Stimulated activated naive CD4-positive, alpha-beta T cell treated with Interleukin-2 at 50 U/mL for 16 hours (primary cell): ENCODE data around the gene EPHB1.

ENCODE experiments used
- DNase-seq: peaks from one replicate; lab custom pipeline; 2025; lab: John Stamatoyannopoulos, UW

EPHB1 gene

DNA sequence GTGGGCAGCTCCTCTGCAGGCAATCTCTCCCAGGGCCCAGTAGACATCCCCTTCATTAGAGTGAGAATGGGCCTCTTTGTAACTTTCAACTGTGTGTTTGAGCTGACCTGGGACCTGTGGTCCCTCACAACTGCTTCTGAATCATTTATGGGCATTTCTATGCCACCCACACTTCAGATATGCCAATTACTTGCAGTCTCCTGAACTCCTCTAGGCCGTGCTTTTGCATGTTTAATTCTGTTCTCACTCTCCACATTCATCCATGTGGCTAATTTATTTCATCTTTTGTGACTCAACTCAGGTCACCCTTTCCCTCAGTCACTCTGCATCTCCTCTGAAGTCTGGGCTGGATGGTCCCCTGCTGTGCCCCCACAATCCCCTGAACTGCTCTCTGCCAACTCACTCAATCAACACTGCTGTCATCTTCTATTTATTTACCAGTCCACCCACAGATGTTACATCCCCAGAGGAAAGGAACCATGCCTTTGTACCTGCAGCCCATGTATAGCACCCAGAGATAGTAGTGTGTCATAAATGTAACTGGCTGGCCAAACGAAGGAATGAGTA lies 364.7 kb downstream of the EPHB1 start:
- DNase-seq, result no peak

DNA sequence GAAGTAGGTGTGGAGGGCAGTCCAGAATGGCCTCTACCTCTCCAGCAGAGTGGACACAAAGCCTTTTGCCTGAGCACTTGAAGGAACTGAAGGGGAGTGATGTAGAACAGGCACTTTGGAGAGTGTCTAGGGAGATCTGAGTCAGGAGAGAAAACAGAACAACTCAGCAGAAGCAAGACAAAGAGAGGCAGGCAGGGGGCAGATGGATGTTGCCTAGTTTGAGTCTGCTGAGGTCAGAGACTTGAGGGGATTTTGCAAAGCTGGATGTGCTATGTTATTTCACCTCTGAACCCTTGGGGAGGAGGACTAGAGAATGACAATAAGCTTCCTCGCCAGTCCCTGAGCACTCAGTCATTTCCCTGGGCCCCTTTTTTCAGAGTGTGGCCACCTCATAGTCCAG lies 366.4 kb downstream of the EPHB1 start:
- DNase-seq, result no peak

DNA sequence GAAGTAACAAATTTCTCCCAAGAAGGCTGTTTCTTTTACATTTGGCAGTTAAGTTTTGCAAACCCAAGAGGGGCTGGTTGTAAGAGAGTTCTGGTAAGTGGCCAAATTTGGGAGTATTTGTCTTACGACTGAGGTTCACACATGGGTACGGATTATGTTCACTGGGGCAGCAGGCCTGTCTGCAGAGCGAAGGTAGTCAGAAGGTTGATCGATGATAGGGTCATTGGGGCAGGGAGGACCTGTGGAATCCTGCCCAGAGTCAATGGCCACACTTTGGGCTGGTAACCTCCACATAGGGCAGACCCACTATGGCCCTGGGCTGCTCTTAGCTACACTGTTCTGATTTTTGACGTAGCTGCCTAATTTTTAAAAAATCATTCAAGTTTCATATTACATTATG lies 368.6 kb downstream of the EPHB1 start:
- no peak for DNase-seq

DNA sequence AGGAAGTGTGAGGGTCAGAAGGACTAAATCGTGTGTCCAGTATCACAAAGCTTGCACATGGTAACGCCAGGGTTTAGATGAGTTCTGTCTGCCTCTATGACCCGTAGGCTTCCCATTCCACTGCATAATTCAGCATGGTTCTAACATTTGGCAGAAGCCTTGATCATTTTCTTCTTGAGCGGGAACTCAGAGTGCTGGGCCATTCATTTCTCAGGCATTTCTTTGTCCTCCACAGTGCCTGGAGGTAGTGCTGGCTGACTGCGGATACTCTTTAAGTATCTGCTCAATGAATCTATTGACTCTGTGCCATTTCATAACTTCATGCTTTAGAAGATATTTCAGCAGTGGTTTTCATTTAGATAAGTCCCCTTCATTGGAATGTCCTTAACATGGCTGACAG lies 370.2 kb downstream of the EPHB1 start:
- no peak for DNase-seq

DNA sequence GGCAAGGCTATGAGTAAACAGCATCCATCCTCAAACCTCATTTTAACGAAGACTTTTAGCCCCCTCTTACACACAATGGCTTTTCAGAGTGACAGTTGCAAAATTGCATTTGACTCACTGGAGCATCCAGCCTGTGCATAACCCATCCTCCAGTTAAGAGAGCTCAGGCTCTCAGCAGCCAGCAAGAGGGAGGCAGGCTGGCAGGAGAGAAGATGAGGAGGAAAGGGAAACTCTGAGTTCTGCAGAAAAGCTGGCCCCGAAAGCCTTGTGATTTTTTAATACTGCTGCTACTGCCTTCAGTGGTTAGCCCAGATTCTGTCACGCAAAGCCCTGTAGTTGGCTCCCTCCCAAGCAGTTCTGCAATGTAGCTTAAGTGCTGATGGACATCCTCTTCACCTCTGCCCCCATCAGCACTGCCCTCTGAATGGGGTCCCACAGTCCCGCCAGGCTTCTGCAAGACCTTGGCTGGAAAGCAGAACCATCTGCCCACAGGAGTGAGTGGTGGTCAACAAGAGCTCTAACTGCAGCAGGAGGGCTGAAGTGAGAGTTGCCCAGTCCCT lies 371.3 kb downstream of the EPHB1 start:
- no peak for DNase-seq

DNA sequence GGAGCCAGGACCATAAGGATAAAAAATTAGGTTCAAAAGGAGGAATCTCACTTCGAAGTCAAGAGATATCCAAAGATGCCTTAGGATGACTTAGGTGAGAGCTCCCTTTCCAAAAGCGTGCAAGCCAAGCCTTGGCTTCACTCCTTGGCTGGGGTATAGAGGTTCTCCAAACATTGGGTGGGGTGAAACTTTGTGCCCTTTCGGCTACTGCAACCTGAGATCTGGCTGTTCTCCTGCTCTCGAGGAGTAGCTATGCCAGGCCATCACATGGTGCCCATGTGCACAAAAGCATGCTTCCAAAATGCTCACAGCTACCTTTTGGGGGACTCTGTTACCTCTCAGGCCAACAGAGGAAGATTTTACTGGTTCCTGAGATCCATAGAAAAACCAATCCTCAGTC lies 373.8 kb downstream of the EPHB1 start:
- DNase-seq, result no peak

DNA sequence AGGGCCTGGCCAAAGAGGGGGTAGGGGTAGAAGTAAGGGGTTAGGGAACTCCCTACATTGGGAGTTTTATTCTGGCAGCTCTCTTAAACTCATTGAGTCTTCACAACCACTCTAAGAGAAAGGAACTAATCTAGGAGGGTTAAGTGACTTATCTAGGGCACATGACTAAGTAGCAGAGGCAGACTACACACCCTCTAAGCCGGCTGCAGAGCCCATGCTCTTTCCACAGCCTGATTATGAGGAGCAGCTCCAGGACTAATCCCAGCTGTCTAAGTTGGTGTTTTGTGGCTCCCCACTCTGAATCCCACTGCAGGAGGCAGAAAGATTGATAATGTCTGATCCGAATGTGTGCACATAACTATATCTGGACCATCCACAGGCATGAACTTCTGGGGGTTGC lies 374.6 kb downstream of the EPHB1 start:
- no peak for DNase-seq

DNA sequence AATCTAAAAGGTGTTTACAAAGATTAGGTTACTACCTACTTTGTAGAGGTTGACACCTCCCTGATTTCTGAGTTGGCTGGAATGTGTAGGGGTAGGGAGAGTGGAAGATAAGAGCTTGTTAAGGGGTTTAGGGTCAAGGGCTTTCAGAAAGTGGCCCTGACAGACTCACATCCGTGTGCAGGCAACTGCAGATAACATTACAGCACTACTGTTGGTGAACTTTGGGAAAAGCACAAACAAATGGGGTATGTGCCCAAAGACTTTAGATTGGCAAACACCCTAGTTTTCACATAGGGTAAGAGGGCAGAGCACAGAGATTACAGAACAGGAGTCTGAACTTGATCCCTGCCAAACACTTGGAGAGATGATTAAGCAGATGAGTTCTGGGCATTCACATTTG lies 375.7 kb downstream of the EPHB1 start:
- no peak for DNase-seq

DNA sequence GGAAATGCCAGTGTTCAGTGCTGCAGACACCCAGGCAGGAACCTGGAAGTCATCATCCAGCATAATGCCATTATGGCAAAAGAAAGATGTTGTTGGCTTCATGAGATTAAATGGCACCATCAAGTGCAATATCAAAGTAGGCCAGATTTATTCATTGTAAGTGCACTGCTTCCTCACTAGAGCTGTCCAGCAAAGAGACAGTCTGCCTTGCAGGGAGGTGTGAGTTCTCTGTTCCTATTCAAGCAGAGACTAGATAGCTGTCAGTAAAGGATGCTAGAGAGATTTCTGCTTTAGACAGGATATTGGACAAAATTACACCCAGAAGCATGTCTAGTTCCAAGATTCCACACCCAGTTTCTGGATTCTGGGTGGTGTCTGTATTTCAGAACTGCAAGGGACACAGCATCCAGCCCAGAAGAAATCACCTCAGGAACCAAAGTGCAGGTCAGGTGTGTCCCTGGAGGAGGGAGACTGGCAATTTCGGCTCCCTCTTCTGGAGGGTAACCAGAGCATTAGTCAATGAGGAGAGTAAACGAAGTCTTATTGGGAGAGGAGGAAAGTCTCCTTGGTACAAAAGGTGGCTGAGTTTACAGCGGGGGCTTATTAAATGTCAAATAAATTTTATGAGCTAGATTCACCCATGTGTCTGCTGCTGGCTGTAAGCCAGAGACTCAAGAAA lies 377.3 kb downstream of the EPHB1 start:
- DNase-seq, result no peak

DNA sequence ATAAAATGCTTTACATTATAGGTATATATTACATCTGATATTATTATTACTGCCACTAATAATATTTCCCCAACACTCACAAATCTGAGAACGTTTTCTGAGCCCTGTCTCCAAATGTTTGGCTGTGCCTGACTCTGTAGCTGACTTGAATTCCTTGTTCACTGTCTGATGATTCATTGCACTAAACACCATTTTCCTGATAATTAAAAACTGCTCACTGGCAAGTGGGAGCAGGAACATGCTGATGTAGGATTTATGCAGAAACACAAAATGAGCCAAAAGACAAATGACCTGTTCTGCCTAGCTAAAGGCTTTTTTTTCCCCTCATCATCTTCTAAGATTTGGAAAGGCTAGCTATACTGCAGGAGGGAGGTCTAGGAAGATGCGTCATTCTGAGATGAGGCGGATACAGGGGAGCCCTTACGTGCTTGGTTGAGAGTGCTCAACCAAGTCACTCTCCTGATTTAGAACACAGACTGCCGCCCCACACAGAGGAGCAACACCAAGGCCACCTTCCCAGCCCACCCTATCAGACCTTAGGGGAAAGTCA lies 380.7 kb downstream of the EPHB1 start:
- DNase-seq, result no peak

DNA sequence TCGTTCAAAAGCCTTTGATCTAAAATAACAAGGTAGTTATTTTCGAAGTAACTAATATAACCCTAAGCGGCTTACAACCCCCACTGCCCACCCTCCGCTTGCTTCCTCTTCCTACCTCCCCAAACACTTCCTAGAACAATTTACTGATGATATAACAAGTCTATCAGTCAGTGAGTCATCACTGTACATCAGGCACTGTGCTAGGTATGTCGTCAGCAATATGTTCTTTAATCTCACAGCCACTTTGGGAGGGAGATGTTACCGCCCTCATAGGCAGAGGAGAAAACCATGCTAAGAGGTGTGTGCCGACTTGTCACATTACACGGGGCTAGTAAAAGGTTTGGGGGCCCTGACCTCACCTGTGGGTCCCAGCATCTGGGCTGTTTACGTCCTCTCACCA lies 381.8 kb downstream of the EPHB1 start:
- no peak for DNase-seq

DNA sequence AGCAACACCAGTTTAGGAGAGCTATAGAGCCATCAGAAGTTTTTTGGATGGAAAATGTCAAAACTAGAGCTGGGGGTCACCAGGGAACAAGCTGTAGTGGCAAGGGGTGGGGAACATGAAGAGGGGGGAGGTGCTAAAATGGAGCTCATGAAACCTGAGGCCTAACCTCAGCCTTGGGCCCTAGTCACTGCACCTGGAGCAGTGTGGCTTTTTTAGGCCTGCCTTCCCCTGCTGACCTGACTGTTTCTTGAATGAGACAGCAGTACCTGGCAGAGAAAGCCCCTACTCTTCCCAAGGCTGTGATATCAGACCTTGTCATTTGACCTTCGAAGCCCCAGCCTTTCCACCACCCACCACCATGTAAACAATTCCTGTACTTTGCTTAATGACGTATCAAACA lies 383.5 kb downstream of the EPHB1 start:
- no peak for DNase-seq

DNA sequence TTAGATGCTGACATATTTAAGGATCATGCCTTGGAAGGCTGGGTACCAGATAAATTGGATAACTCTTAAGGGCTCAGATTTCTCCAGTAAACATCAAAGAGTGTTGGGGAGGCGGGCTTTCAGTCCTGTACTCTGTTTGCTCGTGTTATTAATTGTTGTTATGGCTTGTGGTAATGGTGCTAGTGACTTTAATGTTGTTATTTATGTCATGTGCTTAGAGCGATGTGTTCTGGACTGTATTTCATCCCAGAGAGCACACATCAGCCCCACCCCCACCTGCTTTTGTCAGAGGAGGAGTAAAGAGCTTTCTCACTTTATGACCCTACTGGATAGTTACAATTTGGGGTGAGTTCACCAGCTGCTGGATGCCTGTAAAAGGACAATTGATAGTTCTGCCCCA lies 386.3 kb downstream of the EPHB1 start:
- no peak for DNase-seq

DNA sequence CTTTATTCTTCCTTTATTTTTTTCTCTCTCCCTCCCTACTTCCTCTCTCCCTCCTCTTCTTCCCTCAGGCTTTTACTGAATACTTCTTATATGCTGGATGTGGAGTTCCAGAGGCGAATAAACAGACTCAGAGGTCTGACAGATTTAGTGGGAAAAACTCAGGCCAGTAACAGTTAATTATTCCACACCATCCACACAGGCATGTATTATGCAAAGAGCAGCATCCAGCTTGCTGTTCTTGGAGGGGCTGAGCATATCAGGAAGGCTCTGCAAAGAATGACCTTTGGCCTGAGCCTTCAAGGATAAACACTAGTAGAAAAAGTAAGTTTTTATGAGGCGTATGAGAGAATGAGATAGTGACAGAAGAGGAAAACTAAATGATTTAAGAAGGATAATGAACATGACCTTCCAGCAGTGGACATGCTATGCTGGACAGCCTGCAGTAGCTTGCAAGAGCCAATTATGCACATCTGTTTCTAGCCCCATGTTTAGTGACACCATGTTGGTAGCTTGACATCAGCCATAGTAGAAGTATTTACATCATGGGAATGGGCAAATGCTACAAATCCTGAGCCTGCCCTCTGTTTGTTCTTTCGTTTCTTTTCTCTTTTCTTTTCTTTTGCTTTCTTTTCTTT lies 387.4 kb downstream of the EPHB1 start:
- no peak for DNase-seq

DNA sequence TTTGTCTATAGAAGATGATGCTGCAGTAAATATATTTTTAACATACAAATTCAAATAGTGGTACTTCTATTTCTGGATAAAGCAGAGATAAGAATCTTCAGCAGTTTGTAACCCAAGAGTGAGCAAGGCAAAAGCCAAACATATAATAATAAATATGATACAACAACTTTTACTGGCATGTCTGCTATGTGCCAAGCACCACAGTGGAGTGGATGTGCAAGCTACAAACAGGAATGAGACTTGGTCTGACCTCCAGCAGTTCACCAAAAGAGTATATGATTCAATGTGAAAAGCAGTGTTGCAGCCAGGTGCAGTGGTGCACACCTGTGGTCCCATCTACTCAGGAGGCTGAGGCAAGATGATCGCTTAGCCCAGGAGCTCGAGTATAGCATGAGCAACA lies 395.6 kb downstream of the EPHB1 start:
- DNase-seq, result no peak

DNA sequence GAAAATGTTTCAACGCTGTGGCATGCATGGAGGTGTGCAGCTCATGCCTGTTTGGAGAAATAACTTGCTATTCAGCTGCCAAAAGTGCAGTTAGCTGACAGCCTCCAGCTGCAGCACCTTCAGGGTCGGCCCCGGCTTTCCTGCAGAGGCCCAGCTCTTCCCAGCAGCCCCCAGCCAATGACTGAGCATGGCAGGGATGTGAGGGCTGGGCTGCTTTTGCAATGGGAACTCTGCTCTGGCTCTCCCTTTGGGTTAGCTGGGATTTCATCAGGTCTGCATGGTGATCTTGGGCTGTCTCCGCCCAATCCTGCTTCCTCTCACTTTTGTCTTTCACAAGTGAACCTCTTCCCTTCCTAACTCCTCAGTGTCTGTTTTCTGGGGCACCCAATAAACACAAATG lies 396.6 kb downstream of the EPHB1 start:
- no peak for DNase-seq

DNA sequence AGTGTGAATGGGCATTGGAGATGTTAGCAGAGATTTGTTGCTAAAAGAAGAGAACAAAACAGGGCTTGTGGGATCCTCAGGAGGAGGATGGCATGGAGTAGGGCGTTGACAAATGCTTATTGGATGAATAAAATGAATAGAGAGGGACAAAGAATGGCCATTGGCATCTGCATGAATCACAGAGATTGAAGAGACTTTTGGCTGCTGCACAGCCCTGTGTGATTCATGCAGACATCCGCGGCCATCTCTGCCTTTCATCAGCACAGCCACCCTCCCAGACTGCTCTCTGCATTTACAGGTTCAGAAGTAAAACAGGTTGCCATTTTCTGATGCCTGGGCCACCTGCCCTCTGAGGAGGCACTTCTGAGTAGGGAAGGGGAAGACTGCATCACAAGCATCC lies 397.9 kb downstream of the EPHB1 start:
- DNase-seq, result no peak

DNA sequence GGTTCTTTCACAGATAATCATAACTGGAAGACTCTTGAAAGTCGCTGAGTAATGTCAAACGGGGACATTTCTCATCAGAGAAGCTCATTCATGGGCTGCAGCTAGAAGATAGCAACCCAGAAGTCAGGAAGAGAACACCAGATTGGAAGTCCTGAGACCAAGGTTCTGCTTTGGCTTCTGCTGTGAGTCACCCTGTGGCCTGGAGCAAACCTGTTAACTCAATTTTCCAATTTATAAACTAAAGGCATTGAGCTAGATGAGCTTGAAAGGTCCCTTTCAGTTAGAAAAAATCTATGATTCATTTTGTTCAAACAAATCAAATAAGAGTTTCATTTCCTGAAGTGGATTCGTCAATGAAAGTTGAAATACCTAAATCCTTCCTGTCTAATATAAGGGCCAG lies 402.2 kb downstream of the EPHB1 start:
- no peak for DNase-seq

DNA sequence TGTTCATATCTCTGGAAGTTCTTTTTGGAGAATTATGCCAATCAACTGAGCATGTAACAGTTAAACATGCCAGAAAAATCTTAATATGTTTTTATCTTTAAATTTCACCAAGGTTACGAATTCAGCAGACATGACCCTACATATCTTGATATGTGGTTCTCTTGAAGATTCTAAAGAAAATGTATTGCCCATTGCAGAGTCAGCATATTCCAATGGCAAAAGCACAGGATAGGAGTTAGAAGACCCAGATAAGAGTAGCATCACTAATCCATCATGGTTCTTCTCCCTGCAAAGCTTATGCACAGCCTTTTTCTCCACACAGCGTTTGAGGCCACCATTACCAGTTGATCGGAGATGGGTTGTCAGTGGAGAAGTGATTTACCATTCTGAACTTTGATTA lies 402.8 kb downstream of the EPHB1 start:
- no peak for DNase-seq

DNA sequence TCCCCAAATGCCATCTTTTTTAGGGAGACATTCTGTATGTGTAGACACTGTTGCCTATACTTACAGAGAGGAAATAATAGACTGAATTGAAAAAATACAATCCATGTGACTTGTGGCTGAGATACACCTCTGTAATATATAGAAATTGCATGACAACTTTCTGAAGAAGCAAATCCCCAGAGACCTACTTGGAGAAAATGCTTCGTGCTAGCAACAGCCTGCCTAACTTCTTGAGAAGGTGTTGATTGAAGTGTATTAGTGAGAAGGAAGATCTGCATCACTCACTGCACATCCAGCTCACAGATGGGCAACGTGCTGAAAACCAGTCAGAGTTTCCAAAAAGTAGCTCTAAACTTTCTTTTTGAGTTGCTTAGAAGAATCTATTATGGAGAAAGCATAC lies 404.1 kb downstream of the EPHB1 start:
- DNase-seq, result no peak

DNA sequence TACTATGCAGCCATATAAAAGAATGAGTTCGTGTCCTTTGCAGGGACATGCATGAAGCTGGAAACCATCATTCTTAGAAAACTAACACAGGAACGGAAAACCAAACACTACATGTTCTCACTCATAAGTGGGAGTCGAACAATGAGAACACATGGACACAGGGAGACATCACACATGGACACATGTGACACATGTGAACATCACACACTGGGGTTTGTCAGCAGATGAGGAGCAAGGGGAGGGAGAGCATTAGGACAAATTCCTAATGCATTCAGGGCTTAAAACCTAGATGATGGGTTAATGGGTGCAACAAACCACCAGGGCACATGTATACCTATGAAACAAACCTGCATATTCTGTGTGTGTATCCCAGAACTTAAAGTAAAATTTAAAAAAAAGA lies 408.0 kb downstream of the EPHB1 start:
- no peak for DNase-seq

DNA sequence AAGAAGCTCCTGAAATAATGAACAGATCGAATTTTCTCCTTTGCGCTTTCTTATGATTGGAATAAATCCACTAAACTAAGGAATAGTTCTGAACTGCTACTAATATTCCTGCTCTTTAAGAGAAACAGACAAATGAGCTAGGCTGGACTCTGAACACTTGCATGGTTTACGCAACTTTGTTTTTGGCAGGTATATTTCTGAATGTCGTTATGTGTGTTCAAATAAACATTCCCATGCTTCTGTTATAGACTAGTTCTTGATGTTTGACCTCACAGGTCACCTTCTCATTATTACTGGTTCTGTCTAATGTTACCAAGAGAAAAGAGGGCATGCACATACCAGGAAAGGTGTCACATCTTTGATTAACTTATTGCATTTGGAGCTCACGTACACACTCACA lies 418.2 kb downstream of the EPHB1 start:
- DNase-seq, result no peak

DNA sequence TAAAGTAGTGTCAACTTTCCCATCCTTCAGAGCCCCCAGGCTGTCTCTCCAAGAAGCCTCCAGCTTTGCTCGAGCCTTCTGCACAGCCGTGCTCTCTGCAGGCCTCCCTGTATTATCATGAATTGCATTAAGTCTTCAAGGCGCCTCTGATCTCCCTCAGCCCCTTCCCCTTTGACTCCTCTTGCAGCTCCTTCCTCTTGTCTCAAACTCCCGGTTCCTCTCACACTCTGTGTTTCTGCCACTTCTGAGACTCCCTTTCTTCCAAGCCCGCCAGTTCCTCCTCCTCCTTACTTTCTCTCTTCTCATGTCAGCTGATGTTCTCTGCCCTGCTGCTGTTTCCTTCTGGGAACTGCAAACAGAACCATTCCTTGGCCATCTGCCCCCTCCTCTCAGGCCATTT lies 418.8 kb downstream of the EPHB1 start:
- no peak for DNase-seq
